K562 treated with DMSO at 1 percent for 4 hours (cell line): ENCODE data around the gene SEPTIN5. TPM values are rescaled to one million over a fixed set of nuclear protein-coding genes. Genes with fewer than 3 reads are reported as not detected.

Experiments used
- total RNA-seq: library from RNA; unstranded; fragments of 300-600 nt; gene quantifications from 2 replicates; pipeline ENCODE4 v1.2.3, GENCODE V29; 2022; ENCODE audit not compliant: insufficient read depth

Gene SEPTIN5
- total RNA-seq = 38.3 and 50.1 TPM in 2 replicates

GRCh38 chr22:19714312-19715187, at the start of gene SEPTIN5:
Gene SEPTIN5 (plus strand): TSS chr22:19714503. CDS start chr22:19714589, 86 bp downstream.

GRCh38 chr22:19723232-19723982, 9.1 kb downstream of the SEPTIN5 start, which contains the start of gene GP1BB:
Gene GP1BB (plus strand): TSS chr22:19723539. CDS start chr22:19723570, 31 bp downstream.

GRCh38 chr22:19760058-19760950, 46.0 kb downstream of the SEPTIN5 start, which contains the start of gene TBX1:
Gene TBX1 (plus strand): TSS chr22:19760778. CDS start chr22:19760844, 66 bp downstream.

Other genes starting within 250 kb of the SEPTIN5 start
- gene UFD1, start 235.3 kb upstream of the SEPTIN5 start, total RNA-seq = 415 and 442 TPM in 2 replicates
- 226 and 228 TPM in 2 replicates for gene CDC45, start 234.6 kb upstream of the SEPTIN5 start, total RNA-seq
- gene CLDN5, start 190.1 kb upstream of the SEPTIN5 start, total RNA-seq = not detected in 2 replicates
- gene GP1BB, start 9.0 kb downstream of the SEPTIN5 start, total RNA-seq = 43.8 and 50.9 TPM in 2 replicates
- gene TBX1, start 46.3 kb downstream of the SEPTIN5 start, total RNA-seq = 13.7 and 22.8 TPM in 2 replicates
- gene GNB1L, start 140.4 kb downstream of the SEPTIN5 start, total RNA-seq = 59.7 and 63.9 TPM in 2 replicates
- 51.2 and 54.5 TPM in 2 replicates for gene RTL10, start 140.4 kb downstream of the SEPTIN5 start, total RNA-seq
- gene COMT, start 227.3 kb downstream of the SEPTIN5 start, total RNA-seq = 831 and 834 TPM in 2 replicates
- 97.7 and 112 TPM in 2 replicates for gene TXNRD2, start 227.3 kb downstream of the SEPTIN5 start, total RNA-seq